GM12874 (cell line): ENCODE measurements around the gene SLC35D3.

Experiments used
- TF ChIP-seq, protein P1 (sequence below): IDR thresholded peaks from 2 replicates; pipeline ENCODE4 v1.5.1; 2011; ENCODE audit warnings: low read depth, mild to moderate bottlenecking, control low read depth, low read length, moderate library complexity; ENCODE audit not compliant: insufficient read depth

SLC35D3 gene

DNA sequence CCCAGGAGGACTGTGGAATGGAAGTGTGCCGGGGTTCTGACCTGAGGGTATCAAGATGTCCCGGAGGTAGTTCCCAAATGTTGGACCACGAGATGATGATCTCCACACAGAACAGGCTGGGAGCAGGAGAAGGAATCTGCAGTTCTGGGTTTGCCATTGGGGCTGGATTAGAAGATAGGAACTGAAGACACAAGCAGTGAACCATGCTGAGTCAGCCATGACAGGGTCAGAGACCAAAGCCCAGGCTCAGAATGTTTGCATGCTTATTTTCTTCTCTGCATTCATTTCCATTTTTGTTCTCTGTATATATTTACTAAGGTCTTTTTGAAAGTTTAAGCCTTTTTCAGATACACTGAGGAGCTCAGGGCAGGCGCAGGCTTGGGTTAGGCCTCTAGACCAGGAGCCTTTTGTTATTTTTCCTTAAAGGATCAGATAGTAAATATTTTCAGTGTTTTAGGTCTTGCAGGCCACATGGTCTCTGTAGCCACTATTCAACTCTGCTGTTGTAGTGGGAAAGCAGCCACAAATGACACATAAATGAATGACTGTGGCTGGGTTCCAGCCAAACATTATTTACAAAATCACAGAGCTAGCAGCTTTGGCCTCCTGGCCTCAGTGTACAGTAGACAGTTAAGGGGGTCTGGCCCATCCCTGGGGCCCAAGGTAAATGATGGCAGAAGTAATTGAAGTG is 28.5 kb downstream of the SLC35D3 start:
- TF ChIP-seq, protein P1, sequence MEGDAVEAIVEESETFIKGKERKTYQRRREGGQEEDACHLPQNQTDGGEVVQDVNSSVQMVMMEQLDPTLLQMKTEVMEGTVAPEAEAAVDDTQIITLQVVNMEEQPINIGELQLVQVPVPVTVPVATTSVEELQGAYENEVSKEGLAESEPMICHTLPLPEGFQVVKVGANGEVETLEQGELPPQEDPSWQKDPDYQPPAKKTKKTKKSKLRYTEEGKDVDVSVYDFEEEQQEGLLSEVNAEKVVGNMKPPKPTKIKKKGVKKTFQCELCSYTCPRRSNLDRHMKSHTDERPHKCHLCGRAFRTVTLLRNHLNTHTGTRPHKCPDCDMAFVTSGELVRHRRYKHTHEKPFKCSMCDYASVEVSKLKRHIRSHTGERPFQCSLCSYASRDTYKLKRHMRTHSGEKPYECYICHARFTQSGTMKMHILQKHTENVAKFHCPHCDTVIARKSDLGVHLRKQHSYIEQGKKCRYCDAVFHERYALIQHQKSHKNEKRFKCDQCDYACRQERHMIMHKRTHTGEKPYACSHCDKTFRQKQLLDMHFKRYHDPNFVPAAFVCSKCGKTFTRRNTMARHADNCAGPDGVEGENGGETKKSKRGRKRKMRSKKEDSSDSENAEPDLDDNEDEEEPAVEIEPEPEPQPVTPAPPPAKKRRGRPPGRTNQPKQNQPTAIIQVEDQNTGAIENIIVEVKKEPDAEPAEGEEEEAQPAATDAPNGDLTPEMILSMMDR, result no peak

DNA sequence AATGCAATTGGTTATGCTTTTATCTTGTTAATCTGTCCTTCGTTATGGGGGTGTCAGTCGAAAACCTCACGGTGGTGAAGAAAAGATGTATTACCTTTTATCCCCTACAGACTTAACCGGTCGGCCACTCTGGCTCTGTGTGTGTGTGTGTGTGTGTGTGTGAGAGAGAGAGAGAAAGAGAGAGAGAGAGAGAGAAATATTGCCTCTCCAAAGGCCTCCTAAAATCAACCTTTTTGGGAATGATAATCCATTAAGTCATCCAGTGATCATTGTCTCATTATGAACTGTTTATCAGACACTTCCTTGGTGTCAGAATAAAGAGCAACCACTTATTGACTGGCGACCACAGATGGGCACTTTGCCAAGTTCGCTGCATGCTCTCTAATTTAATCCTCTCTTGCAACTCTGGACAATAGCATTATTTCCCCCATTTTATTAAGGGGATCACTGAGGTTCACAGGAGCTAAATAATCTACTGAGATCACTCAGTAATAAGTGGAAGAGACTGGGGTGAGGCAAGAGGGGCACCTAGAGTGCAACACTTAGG is 30.7 kb downstream of the SLC35D3 start:
- TF ChIP-seq, protein P1, result no peak

DNA sequence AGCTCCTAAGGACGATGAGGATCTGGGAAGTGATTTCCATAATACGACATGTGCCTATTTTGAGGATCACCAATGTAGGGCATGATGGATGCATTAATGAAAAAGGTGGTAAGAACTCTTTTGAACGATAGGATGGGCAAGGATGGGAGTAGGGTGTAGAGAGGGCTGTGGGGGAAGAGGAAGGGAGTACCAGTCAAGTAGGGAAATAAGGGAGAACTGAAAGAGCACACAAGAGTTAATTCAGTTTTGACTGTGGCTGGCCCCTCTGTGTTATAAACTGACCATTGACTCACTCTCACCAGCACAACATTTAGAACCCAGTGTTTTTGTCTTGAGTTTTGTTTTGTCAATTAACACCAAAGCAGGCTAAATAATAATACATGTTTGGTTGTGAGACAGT is 33.0 kb downstream of the SLC35D3 start:
- TF ChIP-seq, protein P1, result no peak

DNA sequence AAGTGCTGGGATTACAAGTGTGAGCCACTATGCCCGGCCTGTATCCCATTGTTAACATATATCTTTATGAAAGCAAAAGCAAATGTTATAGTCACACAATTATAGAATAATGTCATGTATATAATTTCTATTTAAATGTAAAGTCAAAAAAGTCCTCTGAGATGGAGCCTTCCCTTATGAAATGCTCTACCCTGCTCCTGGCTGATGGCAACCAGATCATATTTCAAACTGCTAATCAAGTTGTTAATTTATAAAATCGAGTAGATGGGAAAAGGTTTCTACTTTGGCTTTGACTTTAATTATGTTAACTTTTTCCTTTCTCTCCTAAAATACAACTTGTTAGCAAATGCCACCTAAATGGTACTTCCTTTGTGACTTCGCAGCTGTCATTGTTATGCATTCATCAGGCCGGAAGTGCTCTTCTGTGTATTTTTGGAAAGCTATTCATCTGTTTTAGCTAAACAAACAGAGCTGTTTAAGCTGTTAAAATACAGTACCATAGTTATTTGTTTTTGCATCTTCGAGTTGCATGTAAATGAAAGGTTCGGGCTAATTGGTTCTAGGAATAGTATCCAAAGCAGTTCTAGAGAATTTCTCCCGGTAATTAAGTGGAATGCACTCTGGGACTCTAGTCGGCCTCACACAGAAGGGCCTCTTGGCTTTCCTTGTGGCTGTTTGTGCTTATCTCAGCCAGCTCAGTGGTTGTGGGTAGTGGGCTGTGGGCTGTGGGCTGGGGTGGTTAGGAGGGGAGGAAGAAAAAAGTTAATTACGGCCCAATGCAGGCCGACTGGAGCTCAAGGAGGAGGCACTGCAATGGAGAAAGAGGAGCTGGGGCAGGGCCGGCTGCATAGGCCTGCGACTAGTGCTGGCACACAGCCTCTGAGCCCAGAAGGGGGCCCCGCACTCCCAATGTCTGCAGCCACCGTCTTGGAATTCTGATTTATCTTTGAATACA is 34.8 kb downstream of the SLC35D3 start:
- TF ChIP-seq, protein P1, result no peak

DNA sequence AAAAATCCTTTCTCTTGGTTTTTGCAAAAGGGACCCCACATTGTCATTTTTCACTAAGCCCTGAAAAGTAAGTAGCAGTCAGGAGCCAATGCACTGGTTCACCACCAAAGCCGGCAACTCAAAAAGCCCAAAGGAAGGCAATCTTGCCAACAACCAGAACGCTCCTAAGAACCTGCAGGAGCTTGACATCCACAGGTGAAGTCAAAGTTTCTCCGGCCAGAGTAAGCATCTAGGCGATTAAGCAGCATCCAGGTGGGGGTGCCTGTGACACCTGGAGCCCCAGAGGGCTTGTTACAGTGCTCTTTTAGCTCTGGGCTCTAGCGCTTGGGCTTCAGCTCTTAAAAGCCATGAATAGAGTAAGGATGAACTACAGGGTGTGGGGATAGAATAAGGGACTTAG is 36.1 kb downstream of the SLC35D3 start:
- TF ChIP-seq, protein P1, result no peak

DNA sequence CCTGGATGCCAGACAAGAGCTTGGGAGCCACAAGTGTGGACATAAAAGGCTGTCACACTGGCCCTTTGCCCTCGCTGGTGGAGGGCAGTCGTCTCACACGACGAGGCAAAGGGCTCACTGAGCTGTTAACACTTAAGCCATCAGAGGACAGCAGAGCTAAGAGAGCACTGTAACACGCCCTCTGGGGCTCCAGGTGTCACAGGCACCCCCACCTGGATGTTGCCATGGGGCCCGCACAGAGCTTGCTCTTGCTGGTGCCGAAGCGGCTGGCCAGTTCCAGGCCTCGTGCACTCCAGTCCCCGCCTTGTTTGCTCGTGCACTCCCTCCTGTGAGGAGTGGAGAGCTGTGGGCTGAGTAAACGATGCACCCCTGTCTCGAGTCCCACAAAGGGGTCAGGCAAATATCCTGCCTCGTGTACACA is 37.4 kb downstream of the SLC35D3 start:
- TF ChIP-seq, protein P1, result no peak

DNA sequence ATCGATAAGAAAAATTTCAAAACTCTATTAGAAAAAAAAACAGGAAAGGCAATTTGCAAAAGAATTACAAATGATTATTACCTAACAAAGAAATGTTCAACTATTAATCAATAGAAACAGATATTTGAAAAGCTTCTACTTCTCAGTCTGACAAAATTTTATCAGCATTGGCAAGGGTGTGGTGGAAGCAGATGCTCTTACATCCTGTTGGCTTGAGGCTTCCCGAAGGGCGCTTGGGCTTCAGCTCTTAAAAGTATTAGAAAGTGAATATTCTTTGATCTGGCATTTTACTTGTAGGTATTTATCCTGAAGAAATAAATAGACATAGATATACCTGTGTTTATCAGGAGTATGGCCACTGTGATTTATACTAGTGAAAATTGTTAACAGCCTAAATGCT is 38.7 kb downstream of the SLC35D3 start:
- TF ChIP-seq, protein P1, result no peak
